Measurements from ENCODE around the gene CFAP73.
A peak's percentile ranks its signal among the peaks of the same experiment; 100 is the strongest.
"Not testable (repeated sequence)": the region's sequence is repeated elsewhere in the genome, so short reads cannot be mapped to it uniquely, and the experiment has no call there.

CFAP73 gene

DNA sequence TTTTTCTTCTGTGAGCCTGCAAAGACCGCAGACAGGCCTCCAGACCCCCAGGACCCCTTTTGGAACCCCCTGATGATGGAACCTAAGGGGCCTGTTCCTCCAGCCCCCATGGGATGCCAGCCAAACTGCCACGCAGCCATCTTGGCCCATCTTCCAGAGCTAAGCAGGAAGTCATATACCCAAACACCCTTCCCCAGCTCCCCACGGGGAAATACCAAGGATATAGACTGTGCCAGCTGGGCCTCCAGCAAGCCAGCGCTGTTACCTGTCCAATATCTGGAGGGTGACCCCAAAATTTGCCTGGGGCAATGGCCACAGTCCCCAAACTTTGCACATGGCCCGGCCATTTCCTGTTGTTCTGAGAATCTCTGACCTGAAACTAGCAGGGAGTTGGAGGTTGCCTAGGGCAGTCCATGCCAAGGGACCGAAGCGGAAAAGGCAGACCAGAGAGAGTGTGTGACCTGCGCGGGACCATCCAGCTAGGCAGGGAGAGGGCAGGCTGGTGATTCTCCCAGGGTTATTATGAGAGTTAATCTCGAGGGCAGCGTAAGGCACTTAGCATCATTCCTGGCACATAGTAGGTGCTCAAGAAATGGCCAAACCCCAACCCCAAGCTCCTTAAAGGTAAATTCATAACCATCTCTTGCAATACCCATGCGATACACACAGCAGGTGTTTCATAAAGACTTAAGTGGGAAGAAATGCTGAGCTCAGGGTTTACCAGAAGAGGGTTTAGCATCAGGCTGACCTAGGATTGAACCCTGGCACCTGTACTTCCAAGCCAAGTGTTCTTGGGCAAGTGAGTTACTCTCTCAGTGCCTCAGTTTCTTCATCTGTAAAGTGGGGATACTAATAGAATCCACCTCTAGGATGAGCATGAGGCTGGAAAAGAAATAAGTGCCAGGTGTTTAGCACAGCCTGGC, 11.4 kb upstream of the CFAP73 start:
- H3K4me3 ChIP-seq = no peak overlapping the region

DNA sequence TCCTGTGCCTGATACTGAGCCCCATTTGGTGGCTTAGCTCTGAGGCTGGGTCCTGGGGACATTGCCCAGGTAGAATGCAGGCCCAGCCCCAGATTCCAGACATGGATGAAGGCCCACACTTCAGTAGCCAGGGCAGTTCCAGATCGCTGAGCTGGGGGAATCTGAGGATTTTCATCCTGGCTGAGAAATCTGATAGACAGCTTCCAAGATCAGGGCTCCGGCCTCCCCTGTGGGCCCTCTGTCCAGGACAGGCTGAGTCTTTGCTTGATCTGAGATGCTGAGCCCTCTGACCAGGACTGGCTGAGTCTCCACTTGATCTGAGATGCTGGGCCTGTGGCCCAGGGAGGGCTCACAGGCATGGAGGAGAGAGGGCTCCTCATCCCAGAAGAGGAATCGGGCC, 10.7 kb upstream of the CFAP73 start:
- Histone ChIP-seq H3K4me3 (no peak overlapping the region), H3K27ac (no peak overlapping the region)

More for the DNA sequence above, 11.4 kb upstream of the CFAP73 start:
- H3K27ac ChIP-seq = peak overlapping the region in 2 of 21 experiments; percentile 9 to 91

DNA sequence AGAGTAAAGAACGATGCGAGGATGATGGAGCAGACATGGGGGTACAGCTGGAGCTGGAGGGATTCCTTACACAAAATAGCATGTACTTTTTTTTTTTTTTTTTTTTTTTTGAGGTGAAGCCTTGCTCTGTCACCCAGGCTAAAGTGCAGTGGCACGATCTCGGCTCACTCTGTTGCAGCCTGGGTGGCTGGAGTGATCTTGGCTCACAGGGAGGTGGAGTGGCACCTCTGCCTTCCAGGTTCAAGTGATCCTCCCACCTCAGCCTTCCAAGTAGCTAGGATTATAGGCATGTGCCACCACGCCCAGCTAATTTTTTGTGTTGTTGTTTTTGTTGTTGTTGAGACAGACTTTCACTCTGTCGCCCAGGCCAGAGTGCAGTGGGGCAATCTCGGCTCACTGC, 8.8 kb upstream of the CFAP73 start:
- Histone ChIP-seq H3K4me3 (no peak overlapping the region), H3K27ac (no peak overlapping the region)

DNA sequence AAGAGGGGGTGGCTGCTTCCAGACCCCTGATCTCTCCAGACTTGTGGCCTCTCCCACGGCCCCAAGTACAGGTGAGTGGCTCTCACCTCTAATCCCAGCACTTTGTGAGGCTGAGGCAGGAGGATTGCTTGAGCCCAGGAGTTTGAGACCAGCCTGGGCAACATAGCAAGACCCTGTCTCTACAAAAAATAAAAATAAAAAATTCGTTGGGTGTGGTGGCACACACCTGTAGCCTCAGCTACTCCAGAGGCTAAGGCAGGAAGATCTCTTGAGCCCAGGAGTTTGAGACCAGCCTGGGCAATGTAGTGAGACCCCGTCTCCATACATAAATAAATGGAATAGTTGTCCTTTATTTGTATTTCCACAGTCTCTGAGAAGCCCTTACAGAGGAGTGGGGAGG, 7.8 kb upstream of the CFAP73 start:
- H3K27ac ChIP-seq = peak overlapping the region in 16 of 21 experiments; percentile 28 to 78 (median 64)
- not testable (repeated sequence) for H3K4me3 ChIP-seq

DNA sequence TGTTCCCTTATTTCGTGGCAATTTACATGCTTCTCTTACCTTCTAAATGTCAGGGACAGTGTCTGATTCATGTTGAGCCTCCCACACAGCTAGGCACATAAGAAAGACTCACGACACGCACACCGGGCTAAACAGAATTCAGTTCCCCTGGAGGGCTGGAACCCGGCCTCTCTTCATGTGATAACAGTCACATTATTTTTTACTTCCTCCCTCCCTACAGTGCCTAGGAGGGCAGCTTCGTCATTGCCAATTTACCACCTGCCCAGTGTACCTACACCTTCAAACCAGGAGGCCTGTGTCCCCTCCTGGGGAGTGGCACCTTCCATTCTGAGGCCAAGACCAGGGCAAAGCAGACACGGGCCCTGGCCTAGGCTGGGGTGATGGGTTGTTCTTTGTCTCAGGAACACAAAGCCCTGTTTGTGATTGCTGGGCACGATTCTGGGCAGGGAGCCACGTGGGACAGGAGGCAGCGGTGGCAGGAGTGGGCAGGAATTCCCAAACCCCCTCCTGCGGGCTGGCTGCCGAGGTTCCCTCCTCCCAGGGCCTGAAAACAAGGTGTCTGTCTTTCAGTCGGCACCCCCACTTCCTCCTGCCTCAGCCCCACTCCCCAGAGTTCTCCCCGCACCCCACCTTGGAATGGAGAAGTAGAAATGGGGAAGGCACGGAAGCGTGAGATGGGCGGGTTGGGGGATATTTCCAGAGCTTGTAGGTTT, 7.2 kb upstream of the CFAP73 start:
- H3K27ac ChIP-seq = peak overlapping the region in 19 of 21 experiments; percentile 28 to 78 (median 66)
- no peak overlapping the region for H3K4me3 ChIP-seq

DNA sequence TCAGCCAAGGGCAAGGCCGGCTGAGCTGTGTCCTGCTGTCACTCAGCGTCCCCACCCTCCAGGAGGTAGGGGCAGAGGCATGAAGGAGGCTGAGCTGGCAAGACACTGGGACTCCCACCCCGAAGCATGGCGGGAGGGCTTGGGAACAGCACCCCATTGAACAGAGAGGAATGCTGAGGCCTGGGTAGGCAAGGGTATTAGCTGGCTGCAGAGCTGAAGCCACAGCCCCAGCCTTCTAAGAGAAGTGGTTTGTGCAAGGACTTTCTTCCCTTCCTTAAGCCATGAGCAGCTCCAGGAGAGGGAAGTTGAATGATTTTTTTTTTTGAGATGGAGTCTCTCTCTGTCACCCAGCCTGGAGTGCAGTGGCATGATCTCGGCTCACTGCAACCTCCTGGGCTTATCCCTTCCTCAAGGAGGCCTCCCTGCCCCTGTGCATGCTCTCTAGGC, 6.6 kb upstream of the CFAP73 start:
- H3K27ac ChIP-seq = peak overlapping the region in 18 of 21 experiments; percentile 28 to 78 (median 64)
- no peak overlapping the region for H3K4me3 ChIP-seq

DNA sequence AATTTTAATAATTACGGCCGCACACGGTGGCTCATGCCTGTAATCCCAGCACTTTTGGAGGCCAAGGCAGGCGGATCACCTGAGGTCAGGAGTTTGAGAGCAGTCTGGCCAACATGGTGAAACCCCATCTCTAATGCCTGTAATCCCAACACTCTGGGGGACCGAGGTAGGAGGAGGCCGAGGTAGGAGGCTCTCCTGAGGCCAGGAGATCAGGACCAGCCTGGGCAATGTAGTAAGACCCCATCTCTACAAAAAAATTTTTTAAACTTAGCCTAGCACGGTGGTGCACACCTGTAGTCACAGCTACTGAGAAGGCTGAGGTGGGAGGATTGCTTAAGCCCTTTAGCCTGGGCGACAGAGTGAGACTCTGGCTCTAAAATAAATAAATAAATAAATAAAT, 5.6 kb upstream of the CFAP73 start:
- H3K27ac ChIP-seq = peak overlapping the region in 2 of 21 experiments; percentile 66

DNA sequence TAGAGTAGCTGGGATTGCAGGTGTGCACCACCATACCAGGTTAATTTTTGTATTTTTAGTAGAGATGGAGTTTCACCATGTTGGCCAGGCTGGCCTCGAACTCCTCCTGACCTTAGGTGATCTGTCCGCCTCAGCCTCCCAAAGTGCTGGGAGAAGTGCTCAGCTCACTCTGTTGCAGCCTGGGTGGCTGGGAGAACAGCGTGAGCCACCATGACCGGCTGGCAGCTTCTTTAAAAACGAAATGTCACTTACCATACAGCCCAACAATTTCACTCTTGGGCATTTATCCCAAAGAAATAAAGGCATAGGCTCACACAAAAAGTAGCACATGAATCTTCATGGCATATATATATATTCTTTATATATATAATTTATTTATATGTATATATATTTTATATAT, 4.7 kb upstream of the CFAP73 start:
- H3K27ac ChIP-seq = no peak overlapping the region
- no peak overlapping the region for H3K4me3 ChIP-seq

More for the DNA sequence above, 5.6 kb upstream of the CFAP73 start:
- H3K4me3 ChIP-seq = no peak overlapping the region

DNA sequence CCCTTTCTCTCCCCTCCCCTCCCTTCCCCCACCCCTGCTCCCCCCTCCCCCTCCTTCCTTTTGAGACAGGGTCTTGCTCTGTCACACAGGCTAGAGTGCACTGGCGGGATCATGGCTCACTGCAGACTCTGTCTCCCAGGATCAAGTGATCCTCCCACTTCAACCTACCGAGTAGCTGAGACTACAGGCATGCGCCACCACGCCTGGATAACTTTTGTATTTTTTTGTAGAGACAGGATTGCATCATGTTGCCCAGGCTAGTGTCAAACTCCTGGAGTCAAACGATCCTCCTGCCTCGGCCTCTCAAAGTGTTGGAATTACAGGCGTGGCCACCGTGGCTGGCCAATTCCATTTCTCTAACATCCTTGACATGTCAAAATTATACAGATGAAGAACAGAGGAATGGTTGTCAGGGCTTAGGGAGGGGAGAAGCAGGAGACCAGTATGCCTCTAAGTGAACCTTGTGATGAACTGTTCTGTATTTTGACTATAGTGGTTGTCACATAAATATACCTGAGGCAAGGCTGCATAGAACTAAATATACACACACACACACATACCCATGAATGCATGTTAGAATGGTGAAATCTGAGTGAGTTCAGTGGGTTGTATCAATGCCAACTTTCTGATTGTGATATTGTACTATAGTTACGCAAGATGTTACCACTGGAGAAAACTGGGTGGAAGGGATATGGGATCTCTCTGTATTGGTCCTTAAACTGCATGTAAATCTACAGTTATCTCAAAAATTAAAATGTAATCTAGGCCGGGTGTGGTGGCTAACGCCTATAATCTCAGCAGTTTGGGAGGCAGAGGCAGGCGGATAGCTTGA, 3.6 kb upstream of the CFAP73 start:
- Histone ChIP-seq H3K27ac (no peak overlapping the region), H3K4me3 (no peak overlapping the region)

DNA sequence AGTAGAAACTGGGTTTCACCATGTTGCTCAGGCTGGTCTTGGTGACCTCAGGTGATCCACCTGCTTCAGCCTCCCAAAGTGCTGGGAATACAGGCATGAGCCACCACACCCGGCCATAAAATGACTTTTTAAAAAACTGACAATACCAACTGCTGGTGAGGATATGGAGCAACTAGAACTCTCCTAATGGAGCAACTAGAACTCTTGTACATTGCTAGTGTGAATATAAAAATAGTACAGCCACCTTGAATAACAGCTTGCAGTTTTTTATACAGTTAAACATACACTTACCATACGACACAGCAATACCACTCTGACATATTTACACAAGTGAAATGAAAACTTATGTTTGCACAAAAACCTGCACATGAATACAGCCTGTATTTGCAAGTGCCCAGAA, 2.5 kb upstream of the CFAP73 start:
- H3K4me3 ChIP-seq = no peak overlapping the region
- H3K27ac ChIP-seq = no peak overlapping the region

DNA sequence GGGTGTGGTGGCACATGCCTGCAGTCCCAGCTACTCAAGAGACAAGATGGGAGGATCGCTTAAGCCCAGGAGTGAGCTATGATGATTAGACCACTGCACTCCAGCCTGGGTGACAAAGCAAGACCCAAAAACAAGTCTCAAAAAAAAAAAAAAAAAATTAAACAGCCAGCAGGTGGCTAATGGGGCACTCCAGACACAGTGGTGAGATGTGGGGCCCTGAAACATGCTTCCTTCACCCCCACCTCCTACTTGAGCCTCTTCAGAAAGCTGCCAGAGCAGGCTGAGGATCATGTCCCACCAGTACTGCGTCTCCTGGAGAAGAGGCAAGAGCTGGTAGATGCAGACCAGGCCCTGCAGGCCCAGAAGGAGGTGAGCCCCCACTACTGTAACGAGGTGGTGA, 2.1 kb downstream of the CFAP73 start:
- Histone ChIP-seq H3K27ac (no peak overlapping the region), H3K4me3 (no peak overlapping the region)

DNA sequence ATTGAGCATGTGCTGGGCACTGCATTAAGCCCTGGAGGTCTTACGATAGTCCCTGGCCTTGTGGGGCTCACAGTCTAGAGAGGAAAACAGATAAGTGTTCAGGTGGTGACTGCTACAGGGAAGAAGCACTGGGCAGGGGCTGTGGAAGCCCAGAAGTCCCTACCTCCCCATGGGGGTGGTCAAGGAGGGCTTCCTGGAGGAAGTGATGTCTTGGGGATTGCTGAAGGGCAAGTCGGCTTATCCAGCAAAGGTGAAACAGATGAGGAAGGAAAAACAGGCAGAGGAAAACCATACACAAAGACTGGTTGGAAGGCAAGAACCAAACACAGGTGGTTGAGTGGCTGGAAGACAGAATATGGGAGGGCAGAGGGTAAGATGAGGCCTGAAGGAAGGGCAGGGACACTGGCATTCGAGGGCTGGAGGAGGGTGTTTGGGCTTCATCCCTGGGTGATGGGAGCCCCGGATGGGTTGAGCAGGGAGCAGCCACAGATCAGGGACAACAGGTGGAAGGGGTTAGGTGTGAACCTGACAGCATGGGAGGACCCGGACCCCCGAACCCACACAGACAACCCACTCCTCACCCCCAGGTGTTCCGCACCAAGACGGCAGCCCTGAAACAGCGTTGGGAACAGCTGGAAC, 2.8 kb downstream of the CFAP73 start:
- Histone ChIP-seq H3K27ac (no peak overlapping the region), H3K4me3 (peak overlapping the region in 5 of 7 experiments; percentile 25 to 46 (median 35))

DNA sequence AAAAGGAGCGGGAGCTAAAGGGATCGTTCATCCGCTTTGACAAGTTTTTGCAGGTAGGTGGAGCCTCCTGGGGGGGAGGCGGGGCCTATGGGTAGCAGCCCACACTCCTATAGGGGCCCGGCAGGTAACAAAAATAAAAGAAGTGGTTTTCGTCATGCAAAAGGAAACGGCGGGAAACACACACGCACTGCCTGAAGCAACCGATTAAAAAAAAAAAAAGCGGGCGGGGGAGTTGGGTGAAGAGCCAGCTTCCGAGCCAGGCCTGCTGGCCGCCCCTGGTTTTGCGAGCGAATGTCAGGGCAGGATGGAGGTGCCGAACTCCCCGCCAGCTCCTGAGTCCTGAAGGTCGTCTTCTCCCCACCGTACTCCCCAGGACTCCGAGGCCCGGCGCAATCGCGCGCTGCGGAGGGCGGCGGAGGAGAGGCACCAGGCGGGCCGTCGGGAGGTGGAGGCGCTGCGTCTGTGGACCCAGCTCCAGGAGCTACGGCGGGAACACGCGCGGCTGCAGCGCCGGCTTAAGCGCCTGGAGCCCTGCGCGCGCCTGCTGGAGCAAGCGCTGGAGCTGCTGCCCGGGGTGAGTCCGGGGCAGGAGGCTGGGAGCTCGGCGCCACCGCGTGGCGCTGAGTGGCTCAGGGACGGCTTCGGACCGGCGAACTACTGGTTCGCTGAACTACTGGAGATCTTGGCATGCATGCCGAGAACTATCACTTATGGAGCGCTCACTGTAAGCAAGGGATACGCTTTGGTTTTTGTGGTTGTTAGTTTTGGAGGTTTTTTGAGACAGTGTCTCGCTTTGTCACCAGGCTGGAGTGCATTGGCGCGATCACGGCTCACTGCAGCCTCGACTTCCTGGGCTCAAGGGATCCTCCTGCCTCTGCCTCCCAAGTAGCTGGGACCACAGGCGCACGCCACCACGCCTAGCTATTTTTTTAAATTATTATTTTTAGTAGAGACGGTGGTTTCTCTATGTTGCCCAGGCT, 3.6 kb downstream of the CFAP73 start:
- Histone ChIP-seq H3K27ac (peak overlapping the region in 8 of 21 experiments; percentile 3 to 51 (median 30)), H3K4me3 (peak overlapping the region; percentile 25 to 46 (median 29))

DNA sequence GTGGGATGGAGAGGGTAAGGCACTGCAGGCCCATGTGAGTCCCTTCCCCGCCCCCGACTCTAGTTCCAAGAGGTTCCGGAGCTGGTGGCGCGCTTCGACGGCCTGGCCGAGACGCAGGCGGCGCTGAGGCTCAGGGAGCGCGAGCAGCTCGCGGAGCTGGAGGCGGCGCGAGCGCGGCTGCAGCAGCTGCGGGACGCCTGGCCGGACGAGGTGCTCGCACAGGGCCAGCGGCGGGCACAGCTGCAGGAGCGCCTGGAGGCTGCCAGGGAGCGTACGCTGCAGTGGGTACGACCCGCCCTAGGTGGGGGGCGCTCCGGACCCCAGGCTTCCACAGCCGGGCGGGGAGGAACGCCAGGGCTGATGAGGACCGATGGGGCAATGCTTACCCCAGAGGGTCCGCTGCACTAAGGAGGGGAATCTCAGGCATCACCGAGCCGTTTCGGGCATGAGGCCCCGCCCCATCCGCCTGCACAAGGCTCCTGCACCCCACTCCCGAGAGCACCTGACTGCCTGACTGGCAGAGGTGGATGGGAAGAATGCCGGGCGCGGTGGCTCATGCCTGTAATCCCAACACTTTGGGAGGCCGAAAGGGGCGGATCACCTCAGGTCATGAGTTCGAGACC, 4.9 kb downstream of the CFAP73 start:
- Histone ChIP-seq H3K27ac (peak overlapping the region in 1 of 21 experiments; percentile 6), H3K4me3 (peak overlapping the region in 3 of 7 experiments; percentile 10 to 21 (median 21))

DNA sequence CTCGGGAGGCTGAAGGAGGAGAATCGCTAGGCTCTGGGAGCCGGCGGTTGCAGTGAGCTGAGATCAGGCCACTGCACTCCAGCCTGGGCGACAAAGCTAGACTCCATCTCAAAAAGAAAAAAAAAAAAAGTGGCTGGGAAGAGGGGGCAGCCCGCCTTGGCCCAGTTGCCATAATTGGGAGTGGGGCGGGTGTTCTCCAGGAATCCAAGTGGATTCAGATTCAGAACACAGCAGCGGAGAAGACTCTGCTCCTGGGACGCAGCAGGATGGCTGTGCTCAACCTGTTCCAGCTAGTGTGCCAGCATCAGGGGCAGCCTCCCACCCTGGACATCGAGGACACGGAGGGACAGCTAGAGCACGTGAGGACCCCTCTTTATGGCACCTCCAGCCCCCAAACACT, 5.5 kb downstream of the CFAP73 start:
- Histone ChIP-seq H3K4me3 (no peak overlapping the region), H3K27ac (no peak overlapping the region)

DNA sequence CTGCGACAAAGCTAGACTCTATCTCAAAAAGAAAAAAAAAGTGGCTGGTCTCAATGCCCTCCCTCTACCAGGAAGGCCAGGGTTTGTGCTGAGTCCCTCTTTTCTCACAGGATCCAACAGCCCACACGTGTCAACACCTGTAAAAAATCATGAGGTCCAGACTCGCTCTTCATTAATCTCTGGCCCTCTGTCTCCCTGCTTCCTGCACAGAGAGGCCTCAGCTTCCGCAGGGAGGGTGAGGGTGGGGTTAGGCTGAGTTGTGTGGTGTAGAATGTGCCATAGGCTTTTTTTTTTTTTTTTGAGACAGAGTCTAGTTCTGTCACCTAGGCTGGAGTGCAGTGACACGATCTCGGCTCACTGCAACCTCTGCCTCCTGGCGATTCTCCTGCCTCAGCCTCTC, 6.1 kb downstream of the CFAP73 start:
- H3K4me3 ChIP-seq = no peak overlapping the region
- H3K27ac ChIP-seq = no peak overlapping the region

DNA sequence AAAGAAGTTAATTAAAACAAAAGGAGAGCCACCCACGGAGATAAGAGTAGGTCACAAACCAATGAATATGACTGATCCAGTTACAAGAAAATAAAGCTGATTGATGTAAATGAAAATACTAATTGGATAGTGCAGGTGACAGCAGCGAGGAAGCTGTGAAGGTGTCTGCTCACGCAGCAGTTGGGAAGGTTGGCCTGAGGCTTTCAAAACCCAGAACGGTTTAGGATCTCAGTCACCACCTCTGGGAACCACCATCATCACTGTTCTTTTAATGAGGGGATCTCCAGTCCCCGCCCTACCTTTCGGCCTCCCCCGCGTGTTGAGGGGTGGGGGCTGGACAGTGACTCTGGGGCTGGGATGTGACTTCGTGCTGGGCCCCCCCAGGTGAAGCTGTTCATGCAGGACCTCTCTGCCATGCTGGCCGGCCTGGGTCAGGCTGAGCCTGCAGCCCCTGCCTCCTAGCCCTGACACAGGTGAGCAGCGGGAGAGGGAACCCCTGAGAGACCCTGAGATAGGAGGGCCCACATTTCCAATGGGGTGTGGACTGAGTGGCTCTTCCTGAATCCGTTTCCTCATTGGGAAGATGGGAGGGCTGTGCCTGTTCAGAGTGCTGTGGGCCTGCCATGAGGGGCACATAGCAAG, 7.8 kb downstream of the CFAP73 start:
- Histone ChIP-seq H3K4me3 (no peak overlapping the region), H3K27ac (no peak overlapping the region)

All from skin epidermis (tissue), 12 donors.